GM19455 (cell line): ENCODE data around the gene COL8A2.

Experiments used
- ATAC-seq: cut with Tn5 transposase; IDR thresholded peaks from one replicate; pipeline ENCODE4 v1.9.1; 2021; ENCODE audit not compliant: unreplicated experiment

Gene COL8A2

DNA sequence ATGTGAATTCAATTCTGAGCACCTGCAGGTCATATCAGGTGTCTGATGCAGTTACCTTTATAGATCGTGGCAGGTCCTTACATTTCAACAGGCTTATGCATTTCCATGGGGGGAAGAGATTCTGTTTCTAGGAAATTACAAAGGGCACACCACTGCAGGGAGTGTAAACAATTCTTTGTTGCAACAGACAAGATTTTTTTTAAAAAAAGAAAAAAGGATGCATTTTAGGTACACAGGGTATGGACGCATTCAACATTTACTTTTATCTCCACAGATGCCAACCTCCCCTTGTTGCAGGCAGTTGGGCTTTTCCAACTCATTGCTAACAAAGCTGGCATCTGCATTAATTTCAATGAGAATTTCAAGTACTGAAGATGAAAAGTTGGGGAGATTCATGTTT is 54.7 kb downstream of the COL8A2 start:
- ATAC-seq: no peak

DNA sequence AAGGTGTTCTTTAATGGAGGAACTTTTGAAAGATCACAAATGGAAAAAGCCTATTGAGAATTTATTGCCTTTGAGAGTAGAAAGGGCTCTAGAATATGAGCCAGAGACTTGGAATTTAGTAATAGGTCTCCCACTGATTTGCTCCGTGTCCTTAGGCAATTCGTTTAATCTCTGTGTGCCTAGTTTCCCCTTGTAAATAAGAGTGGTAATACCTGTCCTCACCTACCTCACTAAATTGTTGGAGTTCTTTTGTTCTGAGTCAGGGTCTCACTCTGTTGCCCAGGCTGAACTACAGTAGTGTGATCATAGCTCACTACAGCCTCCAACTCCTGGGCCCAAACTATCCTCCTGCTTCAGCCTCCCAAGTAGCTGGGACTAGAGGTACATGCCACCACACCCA is 56.2 kb downstream of the COL8A2 start:
- ATAC-seq: no peak

DNA sequence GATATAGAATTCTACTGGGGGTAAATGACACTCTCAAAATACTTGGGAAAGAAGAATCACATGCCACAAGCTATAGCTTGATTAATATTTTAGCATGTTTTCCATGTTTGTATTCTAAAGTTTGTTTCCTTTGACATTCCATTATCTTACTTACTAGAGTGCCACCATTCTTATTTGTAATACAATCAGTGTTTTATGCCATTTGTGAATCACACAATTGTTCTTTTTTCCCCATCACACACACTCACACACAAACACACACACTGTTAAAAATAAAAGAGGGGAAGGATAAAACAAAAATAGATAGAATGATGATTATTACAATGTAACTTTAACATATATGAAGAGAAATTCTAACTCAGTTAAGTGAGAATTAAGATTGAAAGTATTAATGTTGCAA is 57.2 kb downstream of the COL8A2 start:
- ATAC-seq: no peak

GRCh38 chr1:36062315-36062714 is 62.7 kb downstream of the COL8A2 start:
- ATAC-seq: no peak

DNA sequence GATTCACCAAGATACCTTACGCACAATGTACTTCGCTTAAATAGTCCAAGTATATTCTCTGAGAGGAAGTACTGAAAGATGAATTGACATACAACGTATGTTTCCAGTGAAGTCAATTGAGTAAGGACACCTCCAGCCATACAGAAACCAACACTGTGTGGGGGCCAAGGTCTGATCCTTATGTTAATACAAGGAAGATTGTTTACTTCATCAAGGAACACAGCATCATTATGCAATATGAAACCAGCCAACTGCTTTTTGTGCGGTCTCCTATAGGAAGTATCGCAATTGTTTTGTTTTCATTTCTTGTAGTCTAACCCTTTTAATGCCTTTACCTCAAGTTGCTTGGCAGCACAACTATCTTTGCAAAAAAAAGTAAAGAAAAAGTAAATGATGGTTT is 69.3 kb downstream of the COL8A2 start:
- no peak for ATAC-seq

GRCh38 chr1:36053978-36054377 is 71.0 kb downstream of the COL8A2 start:
- ATAC-seq: no peak

GRCh38 chr1:36051821-36052220 is 73.2 kb downstream of the COL8A2 start:
- no peak for ATAC-seq
